Testis (tissue), 2 donors: ENCODE results near the gene PRDX4.

ENCODE experiments used
- CTCF ChIP-seq, 3 experiments: fragments of 450-650 bp in 2 of 3; fragments of 200-600 bp in 1 of 3; sonication (generic) in 1 of 3; IDR thresholded peaks; one replicate each; pipeline ENCODE4 v1.5.1; 2016 to 2019; ENCODE audit warnings: antibody characterized with exemption in 3 of 3, mild to moderate bottlenecking in 2 of 3, moderate library complexity in 1 of 3
- POLR2A ChIP-seq: fragments of 450-650 bp; IDR thresholded peaks from one replicate; pipeline ENCODE4 v1.6.1; 2017; ENCODE audit warnings: antibody characterized with exemption, mild to moderate bottlenecking, moderate library complexity

DNA sequence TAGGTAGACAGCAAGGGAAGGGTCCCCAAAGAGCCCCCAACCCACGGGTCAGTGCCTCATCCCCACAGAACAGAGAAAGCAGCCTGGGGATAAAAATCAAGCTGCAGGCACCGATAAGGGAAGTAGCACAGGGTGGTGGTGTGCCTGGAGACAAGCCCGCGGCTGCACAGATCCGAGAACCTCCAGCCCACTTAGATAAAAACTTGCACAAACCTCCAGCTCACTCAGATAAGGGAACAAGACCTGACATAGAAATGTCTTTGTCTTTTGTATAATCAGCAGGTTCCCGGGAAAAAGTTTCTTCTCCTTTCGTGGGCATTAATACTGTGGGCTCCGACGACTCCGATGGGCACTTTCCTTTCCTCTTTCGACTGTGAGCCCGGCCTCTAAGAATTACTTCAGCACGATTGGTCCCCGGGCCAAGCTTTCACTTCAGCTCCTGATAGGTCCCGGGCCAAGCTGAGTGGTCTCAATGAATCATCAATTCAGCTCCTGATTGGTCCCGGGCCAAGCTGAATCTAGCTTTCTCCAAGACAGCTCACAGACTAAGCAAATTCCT is 32.4 kb downstream of the PRDX4 start:
- TF ChIP-seq POLR2A, result no peak
- TF ChIP-seq CTCF (IDR thresholded peaks at IDR 0.05), result no peak
